K562 (cell line): ENCODE results near the gene B4GALT5.

Source experiments
- BACH1 ChIP-seq: fragments of 200-800 bp; sonication (Bioruptor generic); IDR thresholded peaks from 2 replicates; pipeline ENCODE4 v1.6.1; 2016; ENCODE audit warnings: missing genetic modification characterization, missing compliant biosample characterization
- CBFB ChIP-seq: sonication (generic); formaldehyde crosslinking; IDR thresholded peaks from 2 replicates; pipeline ENCODE4 v1.4.0; 2020; ENCODE audit warnings: mild to moderate bottlenecking, missing genetic modification reagents
- EP300 ChIP-seq: IDR thresholded peaks from 2 replicates; pipeline ENCODE4 v1.6.1; 2012; ENCODE audit warnings: low read length, improper control_type of control experiment
- KDM4B ChIP-seq, 2 experiments: fragments of 450-650 bp in 1 of 2; sonication (generic) in 1 of 2; IDR thresholded peaks; 2 replicates each; pipeline ENCODE4 v1.6.1; 2016 to 2017; ENCODE audit warnings: borderline replicate concordance in 2 of 2, antibody characterized with exemption in 1 of 2, low read depth in 1 of 2, mild to moderate bottlenecking in 1 of 2
- NR3C1 ChIP-seq: sonication (generic); formaldehyde crosslinking; IDR thresholded peaks from 2 replicates; pipeline ENCODE4 v1.8.1; 2022; ENCODE audit warnings: missing genetic modification reagents
- SRF ChIP-seq, 2 experiments: fragments of 250-450, 450-650 bp in 1 of 2; sonication (Bioruptor Pico) in 1 of 2; sonication (generic) in 1 of 2; formaldehyde crosslinking; IDR thresholded peaks; 2 replicates each; pipeline versions ENCODE4 v1.5.0 to v1.5.1; 2020 to 2022; ENCODE audit warnings: mild to moderate bottlenecking in 1 of 2, missing genetic modification reagents in 1 of 2
- TAF1 ChIP-seq: IDR thresholded peaks from 2 replicates; pipeline ENCODE4 v1.6.1; 2011; ENCODE audit warnings: mild to moderate bottlenecking, low read length, moderate library complexity; ENCODE audit not compliant: insufficient read depth, control insufficient read depth, severe bottlenecking; ENCODE audit errors: extremely low read depth
- ZNF121 ChIP-seq: sonication (generic); formaldehyde crosslinking; conservative IDR thresholded peaks from 2 replicates; pipeline ENCODE4 v1.8.0; 2022; ENCODE audit warnings: missing genetic modification reagents
- ZNF140 ChIP-seq: fragments of 250-450 bp; sonication (Bioruptor Pico); IDR thresholded peaks from 2 replicates; pipeline ENCODE4 v1.8.0; 2021; ENCODE audit warnings: moderate library complexity, mild to moderate bottlenecking, inconsistent platforms
- ZNF174 ChIP-seq: fragments of 250-450 bp; sonication (Bioruptor Pico); IDR thresholded peaks from 2 replicates; pipeline ENCODE4 v1.4.0; 2020; ENCODE audit warnings: mild to moderate bottlenecking
- TF ChIP-seq, protein P1 (sequence below): IDR thresholded peaks from 2 replicates; pipeline ENCODE4 v1.6.1; 2011; ENCODE audit warnings: borderline replicate concordance, low read depth, mild to moderate bottlenecking, moderate library complexity, low read length; ENCODE audit not compliant: insufficient read depth, poor library complexity, severe bottlenecking
- TF ChIP-seq, protein P2 (sequence below), 2 experiments: fragments of 450-650 bp; formaldehyde crosslinking in 1 of 2; IDR thresholded peaks; 2 replicates each; pipeline versions ENCODE4 v1.4.0 to v1.6.1; 2014 to 2020; ENCODE audit warnings: mild to moderate bottlenecking in 2 of 2, borderline replicate concordance in 1 of 2, low read depth in 1 of 2
- TF ChIP-seq, protein P3 (sequence below), 3 experiments: IDR thresholded peaks in 2 of 3; conservative IDR thresholded peaks in 1 of 3; 2 replicates each; pipeline ENCODE4 v1.5.1; 2011 to 2012; ENCODE audit warnings: low read length in 3 of 3, mild to moderate bottlenecking in 3 of 3, control low read depth in 2 of 3, improper control_type of control experiment in 1 of 3, inconsistent platforms in 1 of 3, low read depth in 1 of 3, mixed read lengths in 1 of 3, moderate library complexity in 1 of 3; ENCODE audit not compliant: insufficient read depth in 2 of 3

DNA sequence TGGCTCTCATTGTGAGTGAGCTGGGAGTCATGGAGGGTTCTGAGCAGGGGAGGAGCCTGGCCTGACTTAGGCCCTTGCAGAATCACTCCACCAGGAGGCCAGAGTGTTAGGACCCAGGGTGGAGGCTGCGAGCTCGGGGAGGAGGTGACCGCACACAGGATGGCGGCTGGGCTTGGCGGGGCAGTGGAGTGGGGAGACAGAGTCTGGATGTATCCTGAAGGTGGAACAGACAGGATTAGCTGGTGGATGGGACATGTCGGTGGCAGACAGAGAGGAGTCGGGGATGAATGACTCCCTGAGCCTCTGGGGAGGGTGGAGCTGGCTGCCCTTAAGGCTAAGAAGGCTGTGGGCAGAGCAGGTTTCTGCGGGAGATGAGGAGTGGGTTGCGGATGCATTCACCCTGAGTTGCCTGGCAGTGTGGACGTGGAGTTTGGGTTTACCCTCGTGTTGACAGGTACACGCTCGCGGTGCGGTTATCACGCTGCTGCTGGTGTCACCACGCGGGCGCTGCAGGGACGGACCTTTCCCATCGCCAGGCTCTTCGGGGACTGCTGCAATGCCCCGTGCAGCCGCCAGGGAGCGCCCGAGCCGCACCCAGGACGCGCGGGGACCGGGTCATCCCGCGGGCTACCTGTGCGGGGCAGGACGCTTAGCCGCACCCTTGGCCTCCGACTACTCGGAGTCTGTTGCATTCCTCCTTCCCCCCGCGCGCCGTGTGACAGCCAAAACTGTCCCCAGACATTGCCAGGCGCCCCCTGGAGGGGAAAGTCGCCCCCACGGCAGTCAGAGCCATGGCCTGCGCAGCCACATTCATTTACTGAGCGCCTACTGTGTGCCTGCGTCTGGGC is 102.8 kb downstream of the B4GALT5 start:
- TF ChIP-seq, protein P1, sequence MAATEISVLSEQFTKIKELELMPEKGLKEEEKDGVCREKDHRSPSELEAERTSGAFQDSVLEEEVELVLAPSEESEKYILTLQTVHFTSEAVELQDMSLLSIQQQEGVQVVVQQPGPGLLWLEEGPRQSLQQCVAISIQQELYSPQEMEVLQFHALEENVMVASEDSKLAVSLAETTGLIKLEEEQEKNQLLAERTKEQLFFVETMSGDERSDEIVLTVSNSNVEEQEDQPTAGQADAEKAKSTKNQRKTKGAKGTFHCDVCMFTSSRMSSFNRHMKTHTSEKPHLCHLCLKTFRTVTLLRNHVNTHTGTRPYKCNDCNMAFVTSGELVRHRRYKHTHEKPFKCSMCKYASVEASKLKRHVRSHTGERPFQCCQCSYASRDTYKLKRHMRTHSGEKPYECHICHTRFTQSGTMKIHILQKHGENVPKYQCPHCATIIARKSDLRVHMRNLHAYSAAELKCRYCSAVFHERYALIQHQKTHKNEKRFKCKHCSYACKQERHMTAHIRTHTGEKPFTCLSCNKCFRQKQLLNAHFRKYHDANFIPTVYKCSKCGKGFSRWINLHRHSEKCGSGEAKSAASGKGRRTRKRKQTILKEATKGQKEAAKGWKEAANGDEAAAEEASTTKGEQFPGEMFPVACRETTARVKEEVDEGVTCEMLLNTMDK, result peak; percentile 86
- TF ChIP-seq NR3C1 (CRISPR knock-in tag), result no peak
- TF ChIP-seq BACH1, result no peak
- no peak for TF ChIP-seq EP300
- TF ChIP-seq ZNF121 (CRISPR knock-in tag), result no peak
- no peak for TF ChIP-seq ZNF140 (CRISPR knock-in tag)
- TF ChIP-seq KDM4B (IDR thresholded peaks at IDR 0.05; ENCODE audit: borderline replicate concordance in 2 of 2, low read depth in 1 of 2), result peak in 1 of 2 experiments; percentile 62; a peak in 1 of 4 replicates
- TF ChIP-seq CBFB (CRISPR knock-in tag), result no peak
- no peak for TF ChIP-seq TAF1
- no peak for TF ChIP-seq ZNF174 (CRISPR knock-in tag)
- TF ChIP-seq, protein P2, sequence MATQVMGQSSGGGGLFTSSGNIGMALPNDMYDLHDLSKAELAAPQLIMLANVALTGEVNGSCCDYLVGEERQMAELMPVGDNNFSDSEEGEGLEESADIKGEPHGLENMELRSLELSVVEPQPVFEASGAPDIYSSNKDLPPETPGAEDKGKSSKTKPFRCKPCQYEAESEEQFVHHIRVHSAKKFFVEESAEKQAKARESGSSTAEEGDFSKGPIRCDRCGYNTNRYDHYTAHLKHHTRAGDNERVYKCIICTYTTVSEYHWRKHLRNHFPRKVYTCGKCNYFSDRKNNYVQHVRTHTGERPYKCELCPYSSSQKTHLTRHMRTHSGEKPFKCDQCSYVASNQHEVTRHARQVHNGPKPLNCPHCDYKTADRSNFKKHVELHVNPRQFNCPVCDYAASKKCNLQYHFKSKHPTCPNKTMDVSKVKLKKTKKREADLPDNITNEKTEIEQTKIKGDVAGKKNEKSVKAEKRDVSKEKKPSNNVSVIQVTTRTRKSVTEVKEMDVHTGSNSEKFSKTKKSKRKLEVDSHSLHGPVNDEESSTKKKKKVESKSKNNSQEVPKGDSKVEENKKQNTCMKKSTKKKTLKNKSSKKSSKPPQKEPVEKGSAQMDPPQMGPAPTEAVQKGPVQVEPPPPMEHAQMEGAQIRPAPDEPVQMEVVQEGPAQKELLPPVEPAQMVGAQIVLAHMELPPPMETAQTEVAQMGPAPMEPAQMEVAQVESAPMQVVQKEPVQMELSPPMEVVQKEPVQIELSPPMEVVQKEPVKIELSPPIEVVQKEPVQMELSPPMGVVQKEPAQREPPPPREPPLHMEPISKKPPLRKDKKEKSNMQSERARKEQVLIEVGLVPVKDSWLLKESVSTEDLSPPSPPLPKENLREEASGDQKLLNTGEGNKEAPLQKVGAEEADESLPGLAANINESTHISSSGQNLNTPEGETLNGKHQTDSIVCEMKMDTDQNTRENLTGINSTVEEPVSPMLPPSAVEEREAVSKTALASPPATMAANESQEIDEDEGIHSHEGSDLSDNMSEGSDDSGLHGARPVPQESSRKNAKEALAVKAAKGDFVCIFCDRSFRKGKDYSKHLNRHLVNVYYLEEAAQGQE (IDR thresholded peaks at IDR 0.05; ENCODE audit: borderline replicate concordance), result peak; percentile 97
- TF ChIP-seq, protein P2 (CRISPR knock-in tag; IDR thresholded peaks at IDR 0.05; ENCODE audit: low read depth), result no peak
- peak in 1 of 2 experiments; percentile 76; a peak in 2 of 4 replicates for TF ChIP-seq SRF (CRISPR knock-in tag; IDR thresholded peaks at IDR 0.05)
- TF ChIP-seq, protein P3, sequence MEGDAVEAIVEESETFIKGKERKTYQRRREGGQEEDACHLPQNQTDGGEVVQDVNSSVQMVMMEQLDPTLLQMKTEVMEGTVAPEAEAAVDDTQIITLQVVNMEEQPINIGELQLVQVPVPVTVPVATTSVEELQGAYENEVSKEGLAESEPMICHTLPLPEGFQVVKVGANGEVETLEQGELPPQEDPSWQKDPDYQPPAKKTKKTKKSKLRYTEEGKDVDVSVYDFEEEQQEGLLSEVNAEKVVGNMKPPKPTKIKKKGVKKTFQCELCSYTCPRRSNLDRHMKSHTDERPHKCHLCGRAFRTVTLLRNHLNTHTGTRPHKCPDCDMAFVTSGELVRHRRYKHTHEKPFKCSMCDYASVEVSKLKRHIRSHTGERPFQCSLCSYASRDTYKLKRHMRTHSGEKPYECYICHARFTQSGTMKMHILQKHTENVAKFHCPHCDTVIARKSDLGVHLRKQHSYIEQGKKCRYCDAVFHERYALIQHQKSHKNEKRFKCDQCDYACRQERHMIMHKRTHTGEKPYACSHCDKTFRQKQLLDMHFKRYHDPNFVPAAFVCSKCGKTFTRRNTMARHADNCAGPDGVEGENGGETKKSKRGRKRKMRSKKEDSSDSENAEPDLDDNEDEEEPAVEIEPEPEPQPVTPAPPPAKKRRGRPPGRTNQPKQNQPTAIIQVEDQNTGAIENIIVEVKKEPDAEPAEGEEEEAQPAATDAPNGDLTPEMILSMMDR (IDR thresholded peaks at IDR 0.05 in 2 of 3, conservative IDR thresholded peaks at IDR 0.05 in 1 of 3; ENCODE audit: insufficient read depth in 2 of 3, low read depth in 1 of 3, low read length in 3 of 3), result peak; percentile 98 to 99 (median 99)
